ENCODE data around the gene VPS37B. TPM values are rescaled to one million over a fixed set of nuclear protein-coding genes. Genes with fewer than 3 reads are reported as not detected.
A peak's percentile ranks its signal among the peaks of the same experiment; 100 is the strongest.

Gene VPS37B
- total and polyA plus RNA-seq, 2 donors = 8.9 to 28.2 TPM

DNA sequence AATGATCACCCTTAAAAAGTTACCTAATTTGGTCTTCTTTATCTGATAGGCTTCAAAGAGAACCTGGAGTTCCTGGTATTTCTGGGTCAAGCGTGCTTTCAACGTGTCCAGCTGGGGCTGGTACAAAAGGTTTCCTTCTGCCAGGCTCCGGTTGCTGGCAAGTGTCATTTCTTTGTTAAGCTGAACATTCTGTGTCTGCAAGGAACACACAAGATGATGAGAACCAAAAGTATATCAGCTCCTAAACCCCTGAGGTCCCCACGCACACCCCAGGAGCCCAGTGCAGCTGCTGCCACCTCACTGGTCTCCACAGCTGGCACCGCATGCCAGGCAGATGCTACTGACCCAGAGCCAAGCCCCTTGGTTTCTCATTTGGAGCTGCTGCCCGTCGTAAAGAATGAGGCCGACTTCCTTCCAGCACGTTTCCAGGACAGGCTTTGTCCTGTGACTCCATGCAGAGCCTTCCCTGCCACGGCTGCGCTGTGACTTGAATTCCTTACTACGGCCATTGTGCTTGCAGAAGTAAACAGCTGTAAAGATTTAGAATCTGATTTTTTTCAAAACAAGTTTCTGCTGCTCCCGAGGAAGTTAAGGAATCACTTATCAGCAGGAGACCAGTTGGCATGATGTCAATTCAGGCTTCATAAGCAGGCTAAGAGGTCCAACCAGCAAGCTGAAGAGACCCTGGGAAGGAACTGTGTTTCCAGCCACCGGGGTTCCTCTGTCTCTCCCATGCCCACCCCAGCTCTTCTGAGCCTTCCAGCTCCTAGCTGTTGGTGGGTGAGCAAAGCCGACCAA, 24.9 kb downstream of the VPS37B start:
- H3K36me3 ChIP-seq (ENCODE audit: control insufficient read depth in 2 of 2, insufficient read depth in 2 of 2, low read length in 1 of 2) = peaks cover 43 to 52% of the 10 kb centered on the region in 2 donors
- WGBS = 48% methylated on average over 15 of the region's 15 CpGs
- DNase-seq (ENCODE audit: low read depth in 6 of 9, low spot score in 9 of 9) = no peak
- no peaks in the 10 kb centered on the region for H3K27me3 ChIP-seq (ENCODE audit: control insufficient read depth in 2 of 2, insufficient read depth in 1 of 2, low read length in 1 of 2)
- peaks cover 29 to 53% of the 10 kb centered on the region in 2 donors for H3K4me1 ChIP-seq (ENCODE audit: control insufficient read depth in 2 of 2, insufficient read depth in 2 of 2, low read length in 2 of 2)
- peak overlapping the region; percentile 16 to 21 for H3K4me3 ChIP-seq (ENCODE audit: low read length in 2 of 2)
- peak overlapping the region in 1 of 2 donors; percentile 55 for H3K27ac ChIP-seq (ENCODE audit: low read depth in 1 of 2, low read length in 1 of 2)
- H3K9me3 ChIP-seq (ENCODE audit: control insufficient read depth in 2 of 2, insufficient read depth in 1 of 2, low read length in 1 of 2) = no peaks in the 10 kb centered on the region

DNA sequence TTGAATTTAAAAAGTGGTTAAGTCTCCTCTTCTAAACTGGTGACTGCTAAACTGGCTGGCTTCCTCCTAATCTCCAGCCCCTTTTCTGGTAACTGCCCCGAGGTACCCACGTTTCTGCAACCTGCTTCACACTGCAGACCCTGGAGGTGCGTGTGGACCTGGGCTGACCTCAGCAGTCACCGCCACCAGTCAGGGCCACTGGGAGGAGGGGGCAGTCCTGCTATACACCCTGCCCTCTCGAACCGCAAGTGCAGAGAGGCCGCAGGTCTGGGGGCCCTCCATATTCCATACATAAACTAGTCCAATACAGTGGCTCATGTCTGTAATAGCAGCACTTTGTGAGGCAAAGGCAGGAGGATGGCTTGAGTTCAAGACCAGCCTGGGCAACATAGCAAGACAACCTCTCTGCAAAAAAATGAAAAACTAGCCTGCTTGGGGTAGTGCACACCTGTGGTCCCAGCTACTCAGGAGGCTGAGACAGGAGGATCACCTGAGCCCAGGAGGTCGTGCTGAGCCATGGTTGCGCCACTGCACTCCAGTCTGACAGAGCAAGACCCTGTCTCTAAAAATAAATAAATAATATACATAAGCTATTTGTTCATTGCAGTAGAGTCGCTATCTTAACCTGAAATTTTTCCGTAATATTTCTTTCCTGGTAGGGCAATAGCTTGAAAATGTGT, 25.6 kb downstream of the VPS37B start:
- Histone ChIP-seq H3K4me3 (ENCODE audit: low read length in 2 of 2) (no peak overlapping the region), H3K36me3 (ENCODE audit: control insufficient read depth in 2 of 2, insufficient read depth in 2 of 2, low read length in 1 of 2) (peaks cover 50 to 60% of the 10 kb centered on the region in 2 donors), H3K27me3 (ENCODE audit: control insufficient read depth in 2 of 2, insufficient read depth in 1 of 2, low read length in 1 of 2) (no peaks in the 10 kb centered on the region), H3K9me3 (ENCODE audit: control insufficient read depth in 2 of 2, insufficient read depth in 1 of 2, low read length in 1 of 2) (peaks cover 0 to under 1% of the 10 kb centered on the region in 2 donors), H3K27ac (ENCODE audit: low read depth in 1 of 2, low read length in 1 of 2) (no peak overlapping the region), H3K4me1 (ENCODE audit: control insufficient read depth in 2 of 2, insufficient read depth in 2 of 2, low read length in 2 of 2) (peaks cover 25 to 54% of the 10 kb centered on the region in 2 donors)
- DNase-seq (ENCODE audit: low read depth in 6 of 9, low spot score in 9 of 9) = no peak
- WGBS = 97% methylated on average over 11 of the region's 11 CpGs

DNA sequence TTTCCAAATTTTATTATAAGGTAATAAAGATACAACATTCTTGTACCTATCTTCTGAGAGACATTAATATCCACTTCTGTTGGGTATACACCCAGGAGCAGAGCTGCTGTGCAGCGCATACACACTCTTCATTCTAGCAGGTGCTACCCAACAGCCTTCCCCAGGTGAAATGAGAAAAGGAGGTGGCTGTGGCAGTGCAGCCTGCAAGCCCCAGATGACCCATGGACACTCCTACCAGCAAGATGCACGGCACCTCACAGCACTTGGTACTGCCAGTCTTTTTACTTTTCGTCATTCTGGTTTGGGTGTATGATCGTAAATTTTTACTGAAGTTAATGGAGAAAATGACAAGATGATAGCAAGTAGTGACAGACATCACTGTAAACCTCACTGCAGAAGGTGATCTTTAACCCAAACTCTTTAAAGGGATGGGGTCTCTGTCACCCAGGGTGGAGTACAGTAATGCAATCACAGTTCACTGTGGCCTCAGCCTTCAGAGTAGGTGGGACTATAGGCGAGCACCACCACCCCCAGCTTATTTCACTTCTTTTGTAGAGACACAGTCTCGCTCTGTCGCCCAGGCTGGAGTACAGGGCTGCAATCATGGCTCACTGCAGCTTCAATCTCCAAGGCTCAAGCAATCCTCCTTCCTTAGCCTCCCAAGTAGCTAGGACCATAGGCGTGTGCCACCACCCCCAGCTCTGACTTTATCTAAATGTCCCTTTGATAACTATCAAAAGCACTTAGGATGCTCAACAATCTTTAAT, 26.5 kb downstream of the VPS37B start:
- Histone ChIP-seq H3K27ac (ENCODE audit: low read depth in 1 of 2, low read length in 1 of 2) (no peak overlapping the region), H3K36me3 (ENCODE audit: control insufficient read depth in 2 of 2, insufficient read depth in 2 of 2, low read length in 1 of 2) (peaks cover 60 to 68% of the 10 kb centered on the region in 2 donors), H3K27me3 (ENCODE audit: control insufficient read depth in 2 of 2, insufficient read depth in 1 of 2, low read length in 1 of 2) (no peaks in the 10 kb centered on the region), H3K4me3 (ENCODE audit: low read length in 2 of 2) (no peak overlapping the region), H3K9me3 (ENCODE audit: control insufficient read depth in 2 of 2, insufficient read depth in 1 of 2, low read length in 1 of 2) (peaks cover 1 to 5% of the 10 kb centered on the region in 2 donors), H3K4me1 (ENCODE audit: control insufficient read depth in 2 of 2, insufficient read depth in 2 of 2, low read length in 2 of 2) (peaks cover 28 to 57% of the 10 kb centered on the region in 2 donors)
- 97% methylated on average over 8 of the region's 8 CpGs for WGBS
- no peak for DNase-seq (ENCODE audit: low read depth in 6 of 9, low spot score in 9 of 9)

DNA sequence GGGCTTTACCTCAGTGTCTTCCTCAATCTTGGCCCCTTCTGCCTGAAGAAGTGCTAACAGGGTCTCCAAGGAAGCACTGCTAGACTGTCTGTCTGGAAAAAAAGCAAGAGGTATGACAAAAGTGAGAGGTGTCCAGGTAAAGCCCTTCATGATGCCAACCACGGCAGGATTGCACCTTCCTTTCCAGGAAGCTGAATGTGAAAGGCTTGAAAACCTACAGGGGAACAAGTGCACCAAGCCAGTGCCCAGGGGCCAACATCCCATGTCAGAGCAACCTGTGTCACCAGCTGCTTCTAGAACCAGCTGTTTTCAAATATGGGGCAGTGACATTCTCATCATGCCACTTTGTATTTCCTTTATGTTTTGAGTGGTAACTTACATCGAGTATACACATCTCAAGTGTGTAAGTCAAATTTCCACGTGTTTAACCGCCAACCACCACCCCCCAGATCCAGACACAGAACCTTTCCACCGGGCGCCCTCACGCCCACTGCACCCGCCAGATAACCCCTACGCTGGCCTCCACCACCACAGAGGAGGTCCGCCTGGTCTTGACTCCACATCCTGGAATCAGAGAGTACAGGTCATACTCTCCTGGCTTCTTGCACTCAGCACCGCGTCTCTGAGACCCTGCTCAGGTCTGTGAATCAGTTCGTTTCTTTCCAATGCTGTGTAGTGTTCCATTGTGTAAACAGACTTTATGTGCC, 27.3 kb downstream of the VPS37B start:
- Histone ChIP-seq H3K36me3 (ENCODE audit: control insufficient read depth in 2 of 2, insufficient read depth in 2 of 2, low read length in 1 of 2) (peaks cover 65 to 72% of the 10 kb centered on the region in 2 donors), H3K27me3 (ENCODE audit: control insufficient read depth in 2 of 2, insufficient read depth in 1 of 2, low read length in 1 of 2) (no peaks in the 10 kb centered on the region), H3K27ac (ENCODE audit: low read depth in 1 of 2, low read length in 1 of 2) (no peak overlapping the region), H3K9me3 (ENCODE audit: control insufficient read depth in 2 of 2, insufficient read depth in 1 of 2, low read length in 1 of 2) (peaks cover 1 to 5% of the 10 kb centered on the region in 2 donors), H3K4me1 (ENCODE audit: control insufficient read depth in 2 of 2, insufficient read depth in 2 of 2, low read length in 2 of 2) (peaks cover 20 to 52% of the 10 kb centered on the region in 2 donors), H3K4me3 (ENCODE audit: low read length in 2 of 2) (no peak overlapping the region)
- WGBS = 97% methylated on average over 13 of the region's 13 CpGs
- DNase-seq (ENCODE audit: low read depth in 6 of 9, low spot score in 9 of 9) = no peak

DNA sequence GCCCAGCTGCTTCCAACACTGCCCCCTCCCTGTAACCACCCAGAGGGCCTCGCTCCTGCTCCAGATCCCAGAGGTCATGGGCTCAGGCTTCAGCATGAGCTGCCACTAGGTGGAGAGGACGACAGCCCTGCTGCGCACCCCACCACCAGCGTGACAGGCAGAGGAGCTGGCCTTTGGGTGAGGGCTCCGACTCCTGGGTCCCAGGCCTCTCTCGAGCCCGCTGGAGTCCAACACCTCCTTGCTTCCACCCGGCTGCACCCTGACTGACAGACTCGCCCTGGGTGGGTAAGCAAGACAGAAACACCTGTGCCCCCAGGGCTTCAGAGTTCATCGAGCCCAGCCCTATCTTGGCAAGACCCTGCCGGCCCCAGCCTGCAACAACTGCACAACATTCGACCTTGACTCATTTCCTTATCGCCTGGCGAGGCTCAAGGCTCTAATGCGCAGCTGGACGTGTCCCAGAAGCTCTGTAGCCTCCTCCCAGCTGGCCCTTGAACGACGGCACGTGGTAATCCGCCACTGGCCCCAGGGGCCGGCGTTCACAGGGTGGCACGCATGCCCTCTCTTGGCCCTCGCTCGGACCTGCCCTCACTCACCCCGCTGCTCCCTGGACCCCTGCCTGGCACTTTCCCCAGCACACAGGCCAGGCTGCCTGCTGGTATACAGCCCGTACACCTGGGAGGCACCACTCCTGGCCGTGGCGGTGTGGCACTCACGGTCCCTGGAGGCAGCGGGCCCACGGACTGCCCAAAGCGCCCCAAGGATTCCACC, 28.0 kb downstream of the VPS37B start:
- H3K4me3 ChIP-seq (ENCODE audit: low read length in 2 of 2) = no peak overlapping the region

DNA sequence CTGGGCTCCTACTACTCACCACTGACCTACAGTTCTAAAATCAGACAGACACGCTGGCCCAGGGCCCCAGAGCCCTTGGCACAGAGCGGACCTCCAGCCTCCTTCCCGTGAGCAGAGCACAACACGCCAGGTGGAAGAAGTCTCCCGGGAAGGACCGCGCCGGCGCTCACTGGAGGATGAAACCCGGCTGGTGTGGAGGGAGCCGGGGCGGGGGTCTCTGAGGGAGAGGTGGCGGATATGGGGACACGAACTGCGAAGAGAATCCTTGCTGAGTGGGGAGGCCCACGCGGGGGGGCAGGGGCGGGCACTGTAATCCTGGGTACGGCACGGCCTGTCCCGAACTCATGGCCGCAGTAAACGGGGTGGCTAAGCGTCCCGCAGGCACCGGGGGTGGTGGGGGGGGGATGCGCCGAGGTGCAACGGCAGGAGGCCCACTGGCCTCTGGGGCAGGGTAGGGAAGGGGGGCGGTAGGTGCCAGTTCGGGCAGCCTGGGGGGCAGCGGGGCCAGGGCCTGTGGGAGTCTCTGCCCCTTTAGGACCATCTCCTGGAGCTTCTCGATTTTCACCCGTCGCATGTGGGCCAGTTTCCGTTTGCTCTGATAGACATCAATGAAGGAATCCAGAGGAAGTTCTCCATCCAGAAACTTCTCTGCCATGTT, 28.8 kb downstream of the VPS37B start:
- no peak for DNase-seq (ENCODE audit: low read depth in 6 of 9, low spot score in 9 of 9)
- peaks cover 75 to 82% of the 10 kb centered on the region in 2 donors for H3K36me3 ChIP-seq (ENCODE audit: control insufficient read depth in 2 of 2, insufficient read depth in 2 of 2, low read length in 1 of 2)

More for the DNA sequence above, 28.0 kb downstream of the VPS37B start:
- no peak for DNase-seq (ENCODE audit: low read depth in 6 of 9, low spot score in 9 of 9)
- no peaks in the 10 kb centered on the region for H3K27me3 ChIP-seq (ENCODE audit: control insufficient read depth in 2 of 2, insufficient read depth in 1 of 2, low read length in 1 of 2)
- H3K36me3 ChIP-seq (ENCODE audit: control insufficient read depth in 2 of 2, insufficient read depth in 2 of 2, low read length in 1 of 2) = peaks cover 72 to 77% of the 10 kb centered on the region in 2 donors
- H3K27ac ChIP-seq (ENCODE audit: low read depth in 1 of 2, low read length in 1 of 2) = peak overlapping the region in 1 of 2 donors; percentile 12
- 97% methylated on average over 33 of the region's 33 CpGs for WGBS
- H3K4me1 ChIP-seq (ENCODE audit: control insufficient read depth in 2 of 2, insufficient read depth in 2 of 2, low read length in 2 of 2) = peaks cover 17 to 51% of the 10 kb centered on the region in 2 donors
- H3K9me3 ChIP-seq (ENCODE audit: control insufficient read depth in 2 of 2, insufficient read depth in 1 of 2, low read length in 1 of 2) = peaks cover 1 to 5% of the 10 kb centered on the region in 2 donors

DNA sequence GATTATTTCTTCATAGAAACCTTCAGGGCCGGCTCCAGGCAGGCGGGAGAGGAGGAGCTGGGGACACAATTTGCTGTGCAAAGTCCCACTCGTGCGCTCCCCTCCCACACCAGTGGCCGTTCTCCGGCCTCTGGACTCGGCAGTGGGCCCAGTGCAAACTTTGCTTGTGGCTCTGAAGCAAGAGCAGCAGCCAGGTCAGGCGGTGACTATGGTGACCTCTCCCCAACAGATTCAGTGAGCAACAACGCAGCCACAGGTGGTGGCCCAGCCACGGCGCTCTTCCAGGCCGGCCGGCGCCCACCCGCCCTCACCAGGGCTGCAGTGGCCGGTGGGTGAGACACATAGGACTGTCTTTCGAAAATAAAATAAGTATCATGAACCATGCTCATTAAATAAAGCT, 29.5 kb downstream of the VPS37B start:
- Histone ChIP-seq H3K9me3 (ENCODE audit: control insufficient read depth in 2 of 2, insufficient read depth in 1 of 2, low read length in 1 of 2) (peaks cover 1 to 5% of the 10 kb centered on the region in 2 donors), H3K27ac (ENCODE audit: low read depth in 1 of 2, low read length in 1 of 2) (no peak overlapping the region), H3K4me1 (ENCODE audit: control insufficient read depth in 2 of 2, insufficient read depth in 2 of 2, low read length in 2 of 2) (peaks cover 6 to 37% of the 10 kb centered on the region in 2 donors), H3K36me3 (ENCODE audit: control insufficient read depth in 2 of 2, insufficient read depth in 2 of 2, low read length in 1 of 2) (peaks cover 81 to 89% of the 10 kb centered on the region in 2 donors), H3K27me3 (ENCODE audit: control insufficient read depth in 2 of 2, insufficient read depth in 1 of 2, low read length in 1 of 2) (no peaks in the 10 kb centered on the region), H3K4me3 (ENCODE audit: low read length in 2 of 2) (no peak overlapping the region)
- DNase-seq (ENCODE audit: low read depth in 6 of 9, low spot score in 9 of 9) = no peak
- 98% methylated on average over 17 of the region's 17 CpGs for WGBS

More for the DNA sequence above, 28.8 kb downstream of the VPS37B start:
- Histone ChIP-seq H3K9me3 (ENCODE audit: control insufficient read depth in 2 of 2, insufficient read depth in 1 of 2, low read length in 1 of 2) (peaks cover 1 to 5% of the 10 kb centered on the region in 2 donors), H3K27ac (ENCODE audit: low read depth in 1 of 2, low read length in 1 of 2) (no peak overlapping the region), H3K4me1 (ENCODE audit: control insufficient read depth in 2 of 2, insufficient read depth in 2 of 2, low read length in 2 of 2) (peaks cover 13 to 44% of the 10 kb centered on the region in 2 donors), H3K4me3 (ENCODE audit: low read length in 2 of 2) (no peak overlapping the region), H3K27me3 (ENCODE audit: control insufficient read depth in 2 of 2, insufficient read depth in 1 of 2, low read length in 1 of 2) (no peaks in the 10 kb centered on the region)
- WGBS = 98% methylated on average over 36 of the region's 36 CpGs

All from thymus (tissue), 11 donors.